TTC549 (cell line): ENCODE measurements around the gene CD48.

Source experiments
- FAIRE-seq: peaks from 2 replicates; lab custom pipeline; 2012; peaks lifted over from hg19 to GRCh38; lab: Jason Lieb, UNC

CD48 gene

DNA sequence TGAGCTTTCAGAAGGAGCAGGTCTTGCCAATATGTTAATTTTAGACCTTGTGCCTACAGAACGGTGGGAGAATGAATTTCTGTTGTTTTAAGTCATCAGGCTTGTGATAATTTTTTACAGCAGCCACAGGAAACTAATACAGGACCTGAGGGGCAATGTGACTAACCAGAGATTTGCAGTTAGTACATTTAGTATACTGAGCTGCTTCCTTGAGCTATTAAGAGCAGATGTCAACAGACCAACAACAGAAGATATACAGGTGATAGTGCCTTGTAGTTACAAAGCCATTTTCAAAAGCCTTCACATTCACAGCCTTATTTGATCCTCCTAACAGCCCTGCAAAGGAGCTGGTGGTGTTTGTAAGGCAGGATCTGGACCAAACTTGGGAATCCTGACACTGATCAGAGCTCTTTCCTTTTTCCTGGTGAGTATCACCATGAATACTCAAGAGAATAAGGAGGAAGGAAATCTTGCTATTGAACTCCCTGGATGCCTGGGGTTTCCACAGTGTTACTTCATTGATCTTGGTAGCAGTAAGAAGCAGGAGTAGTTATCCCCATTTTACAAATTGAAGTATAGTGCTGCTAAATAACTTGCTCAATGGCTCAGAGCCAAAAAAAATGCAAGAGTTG, 60.1 kb downstream of the CD48 start:
- FAIRE-seq = no peak

DNA sequence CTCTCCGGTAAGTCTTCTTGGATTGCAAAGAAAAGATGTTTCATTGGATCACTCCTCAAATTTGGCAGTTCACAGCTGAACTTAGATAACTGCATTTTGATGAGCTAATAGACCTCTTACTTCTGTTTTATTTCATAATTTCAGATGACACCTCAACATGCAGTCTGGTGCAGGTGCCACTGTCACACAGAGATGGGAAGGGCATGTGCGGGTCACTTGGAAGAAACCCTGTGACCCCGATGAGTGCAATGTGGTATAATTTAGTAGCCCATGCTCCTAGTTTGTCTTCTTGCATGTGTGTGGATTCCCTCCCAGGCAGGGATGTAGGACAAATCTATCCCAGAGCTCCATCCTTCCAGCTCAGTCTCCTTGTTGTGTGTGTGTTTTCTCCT, 64.3 kb downstream of the CD48 start:
- FAIRE-seq = no peak

DNA sequence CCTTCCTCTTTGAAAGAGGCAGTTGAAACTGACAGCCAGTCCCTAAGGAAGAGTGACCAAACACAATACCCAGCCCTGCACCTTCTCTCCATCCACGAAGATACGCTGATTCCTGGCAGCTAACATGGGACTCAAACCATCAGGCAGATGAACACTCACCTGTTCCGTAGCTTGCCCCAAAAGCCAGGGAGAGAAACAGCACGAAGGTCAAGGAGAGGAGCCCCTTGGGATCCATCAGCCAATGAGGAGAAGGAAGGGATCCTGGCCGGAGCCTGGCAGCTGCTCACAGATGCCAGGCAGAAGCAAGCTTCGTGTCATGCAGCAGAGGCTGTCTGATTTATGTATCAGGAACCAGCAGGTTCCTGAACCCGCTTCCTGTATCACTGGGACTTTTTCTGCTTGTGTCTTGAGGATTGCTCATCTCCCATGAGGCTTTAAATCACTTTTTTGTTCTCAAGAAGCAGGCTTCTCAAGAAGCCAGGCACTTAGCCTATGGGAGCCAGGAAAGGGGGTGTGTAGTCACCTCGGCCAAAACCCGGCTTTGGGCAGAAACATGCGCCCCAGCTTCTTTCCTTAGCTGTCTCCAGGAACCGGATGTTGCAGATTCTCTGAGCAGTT, 64.8 kb downstream of the CD48 start, which contains the start of gene SLAMF1:
Gene SLAMF1, minus strand, starts transcription at position 334 of the 618 bp plus-strand sequence. Its CDS starts 99 bp downstream, at position 235.
- no peak for FAIRE-seq

DNA sequence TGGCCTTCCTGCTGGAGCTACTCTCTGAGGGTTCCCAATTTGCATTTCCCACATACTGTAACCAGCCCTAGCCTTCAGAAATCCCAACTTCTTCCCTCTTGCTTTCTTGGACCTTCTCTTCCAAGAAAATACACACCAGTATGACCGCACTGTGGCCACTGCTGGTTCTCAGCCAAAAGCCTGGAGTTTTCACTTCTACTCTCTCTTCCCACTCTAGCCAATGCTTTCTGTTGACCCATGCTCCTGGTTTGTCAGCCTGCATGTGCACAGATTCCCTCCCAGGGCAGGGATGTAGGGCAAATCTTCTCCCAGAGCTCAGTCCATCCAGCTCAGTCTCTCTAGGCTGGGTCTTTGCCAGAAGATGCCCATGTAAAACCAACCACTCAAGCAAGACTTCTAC, 65.4 kb downstream of the CD48 start:
- no peak for FAIRE-seq

DNA sequence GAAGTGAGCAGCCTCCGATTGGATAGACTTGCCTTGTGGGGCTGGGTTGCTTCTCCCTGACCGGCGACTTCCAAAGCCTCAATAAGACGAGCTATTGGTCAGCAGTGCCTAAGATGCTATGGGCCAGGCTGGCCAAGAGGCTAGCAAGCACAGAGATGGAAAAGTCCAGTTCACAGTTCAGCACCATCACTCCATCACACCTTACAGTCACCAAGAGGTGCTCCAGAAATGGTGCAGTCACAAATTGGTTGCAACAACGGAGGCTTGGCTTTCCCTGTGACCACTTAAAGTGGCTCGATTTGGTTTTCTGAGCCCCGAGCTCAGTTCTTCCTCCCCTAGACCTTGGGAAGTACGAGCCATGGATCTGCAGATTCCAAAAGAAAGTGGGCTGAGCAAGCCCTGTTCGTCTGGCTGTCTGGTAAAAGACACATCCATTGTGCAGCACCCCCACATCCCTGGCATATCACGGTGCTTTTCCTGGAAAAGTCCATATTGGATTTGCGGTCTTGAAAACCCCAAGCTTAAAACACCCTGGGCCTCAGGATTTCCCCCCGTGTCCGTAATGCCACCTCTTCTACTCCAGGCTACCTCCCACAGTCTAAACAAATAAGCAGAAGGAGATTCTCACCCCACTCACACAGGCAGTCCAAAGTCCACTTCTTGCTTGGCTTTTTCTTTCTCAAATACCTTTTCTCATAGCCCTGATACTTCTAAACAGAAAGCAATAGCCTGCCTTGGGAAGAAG, 66.1 kb downstream of the CD48 start:
- no peak for FAIRE-seq

DNA sequence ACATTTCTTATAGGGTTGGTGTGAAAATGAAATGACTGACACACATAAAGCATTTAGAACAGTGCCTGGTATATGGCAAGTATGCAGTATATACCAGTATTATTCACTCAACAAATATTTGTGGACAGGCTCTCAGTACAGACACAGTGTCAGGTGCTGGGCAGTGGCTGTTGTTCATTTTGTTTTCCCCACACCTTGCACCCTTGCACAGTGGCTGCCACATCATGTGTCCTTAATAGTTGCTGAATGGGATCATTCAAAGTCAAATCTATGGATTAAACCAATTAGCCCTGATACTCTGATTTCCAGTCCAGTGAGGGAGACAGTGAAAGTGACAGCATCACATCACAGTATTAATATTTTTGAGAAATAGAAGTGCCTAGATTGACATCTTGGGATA, 67.2 kb downstream of the CD48 start:
- FAIRE-seq = no peak

DNA sequence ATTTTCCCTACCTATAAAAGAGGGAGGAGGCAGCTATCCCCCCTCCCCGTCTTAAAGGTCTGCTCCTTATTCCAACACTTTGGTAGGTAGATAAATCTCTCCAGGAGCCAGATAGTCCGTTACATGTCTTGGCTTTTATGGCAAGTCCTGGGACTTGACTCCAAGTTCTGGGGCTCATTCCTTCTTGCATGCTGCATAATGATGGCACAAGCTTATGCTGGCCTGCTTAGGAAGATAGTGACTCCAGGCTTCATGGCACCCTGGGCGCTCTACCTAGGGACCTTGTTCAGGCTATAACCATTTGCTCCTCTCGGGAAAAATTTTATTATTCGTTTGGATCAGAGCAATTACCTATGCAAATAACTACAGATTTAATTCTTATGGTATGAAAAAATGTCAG, 68.5 kb downstream of the CD48 start:
- FAIRE-seq = no peak

DNA sequence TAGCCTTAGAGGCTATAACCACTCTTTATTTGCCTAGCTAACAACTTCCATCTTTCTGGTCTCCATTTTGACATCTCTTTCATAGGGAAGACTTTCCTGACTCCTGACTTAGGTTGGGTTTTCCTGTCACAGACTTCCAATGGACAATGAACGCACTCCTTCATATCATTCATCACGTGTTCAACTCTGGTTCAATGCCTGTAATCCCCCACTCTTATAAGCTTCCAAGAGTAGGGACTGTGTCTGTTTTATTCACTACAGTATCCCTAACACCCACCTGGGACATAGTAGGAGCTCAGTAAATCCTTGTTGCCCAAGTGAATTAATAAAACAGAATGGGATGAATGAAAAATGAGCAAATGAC, 69.4 kb downstream of the CD48 start:
- no peak for FAIRE-seq

DNA sequence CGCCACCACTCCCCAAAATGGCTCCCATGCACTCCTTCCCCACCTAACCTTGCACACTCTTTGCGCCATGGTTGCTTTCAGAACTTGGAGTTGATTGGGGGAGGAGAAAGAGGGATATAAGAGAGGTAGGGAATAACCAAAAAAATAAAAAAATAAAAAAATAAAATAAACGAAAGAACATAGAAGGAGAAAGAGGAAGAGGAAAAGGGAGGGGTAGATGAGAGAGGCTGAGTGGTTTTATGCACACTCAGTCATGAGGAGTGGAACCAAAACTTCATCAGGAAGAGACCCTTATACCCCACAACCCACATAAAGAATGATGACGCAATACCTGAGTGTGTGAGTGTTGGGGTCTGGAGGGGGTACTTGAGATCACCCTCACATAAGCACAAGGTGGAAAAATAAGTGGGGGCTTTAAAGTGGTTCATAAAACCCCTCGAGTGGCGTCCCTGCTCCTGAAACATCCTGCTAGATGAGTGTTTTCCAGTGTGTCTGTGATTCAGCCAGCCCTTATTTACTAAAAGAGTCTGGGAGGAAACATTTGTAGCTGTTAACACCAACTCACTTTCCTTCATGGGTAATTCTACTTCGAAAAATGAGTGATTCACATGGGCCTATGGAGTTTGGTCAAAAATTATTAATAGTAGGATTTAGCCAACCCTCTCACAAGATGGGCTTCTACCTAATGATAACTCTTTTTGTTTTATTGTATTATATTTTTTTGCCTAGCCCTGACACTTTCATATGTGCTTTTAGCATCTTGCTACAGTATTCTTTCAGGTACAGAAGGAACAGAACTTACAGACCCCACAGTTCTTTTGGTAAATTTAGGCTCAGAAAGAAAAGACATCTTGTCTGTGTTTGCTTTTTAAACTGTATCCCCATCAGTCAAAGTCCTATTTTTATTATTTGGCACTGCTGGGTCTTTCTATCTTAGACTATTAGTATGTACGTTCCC, 70.0 kb downstream of the CD48 start:
- no peak for FAIRE-seq

DNA sequence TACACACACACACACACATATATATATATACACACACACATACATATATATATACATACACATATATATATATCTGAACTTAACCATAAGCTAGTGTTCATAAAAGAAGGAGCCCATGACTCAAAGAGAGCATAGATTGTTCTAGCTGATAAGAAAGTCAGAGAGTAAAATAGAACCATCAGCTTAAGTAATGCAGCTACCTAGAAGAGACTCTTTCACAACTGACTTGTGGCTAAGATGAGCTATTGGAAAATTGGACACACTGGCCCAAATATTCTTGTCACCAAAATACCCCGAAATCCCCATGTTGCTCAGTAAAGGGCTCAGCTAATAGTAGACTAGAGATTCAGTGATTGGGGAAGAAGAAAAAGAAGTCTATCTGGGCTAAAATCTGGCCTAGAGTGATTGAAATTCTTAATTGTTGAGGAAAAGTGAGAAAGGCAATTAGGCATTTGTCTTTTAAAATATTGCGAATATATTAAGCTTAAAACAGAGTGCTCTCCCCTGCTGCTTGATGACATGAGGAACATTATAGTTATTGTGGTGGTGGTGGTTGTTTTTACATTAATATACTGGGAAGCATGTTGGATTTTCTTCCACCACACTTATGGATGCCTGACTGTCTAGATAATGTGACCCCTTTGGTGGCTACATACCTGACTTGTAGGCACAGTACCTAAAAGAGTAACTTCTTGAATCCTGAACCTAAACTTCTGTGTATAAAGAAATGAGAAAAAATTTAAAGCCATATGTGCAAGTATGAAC, 71.1 kb downstream of the CD48 start:
- no peak for FAIRE-seq

DNA sequence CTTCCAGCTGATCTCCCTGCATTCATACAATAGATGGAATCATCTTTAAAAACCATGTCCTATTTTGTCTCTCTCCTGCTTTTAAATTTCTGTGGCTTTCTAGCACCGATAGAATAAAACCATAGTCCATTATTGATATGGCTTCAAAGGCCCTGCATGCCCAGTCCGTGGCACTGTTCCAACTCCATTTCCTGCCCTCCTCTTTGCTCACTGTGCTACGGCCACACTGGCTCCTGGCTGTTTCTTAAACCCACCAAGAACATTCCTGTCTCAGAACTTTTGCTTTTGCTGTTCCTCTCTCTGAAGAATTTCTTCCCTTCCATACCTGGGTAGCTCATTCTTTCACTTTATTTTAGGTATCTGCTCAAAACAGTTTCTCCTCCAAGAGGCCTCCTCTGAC, 72.0 kb downstream of the CD48 start:
- FAIRE-seq = no peak

DNA sequence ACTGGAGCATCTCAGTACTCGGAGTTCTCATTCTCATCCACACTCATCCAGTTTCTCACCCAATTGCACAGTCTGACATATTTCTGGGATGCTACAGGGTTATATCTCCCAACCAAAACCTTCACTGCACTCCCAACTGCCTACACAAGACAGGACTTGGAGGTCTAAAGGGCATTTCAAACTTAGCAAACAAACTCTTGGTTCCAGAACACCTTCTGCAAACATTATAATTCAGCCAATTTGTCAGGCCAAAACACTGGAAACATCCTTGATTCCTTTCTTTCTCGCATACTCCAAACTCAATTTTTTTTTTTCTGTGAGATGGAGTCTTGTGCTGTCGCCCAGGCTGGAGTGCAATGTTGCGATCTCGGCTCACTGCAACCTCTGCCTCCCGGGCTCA, 72.7 kb downstream of the CD48 start:
- FAIRE-seq = no peak

DNA sequence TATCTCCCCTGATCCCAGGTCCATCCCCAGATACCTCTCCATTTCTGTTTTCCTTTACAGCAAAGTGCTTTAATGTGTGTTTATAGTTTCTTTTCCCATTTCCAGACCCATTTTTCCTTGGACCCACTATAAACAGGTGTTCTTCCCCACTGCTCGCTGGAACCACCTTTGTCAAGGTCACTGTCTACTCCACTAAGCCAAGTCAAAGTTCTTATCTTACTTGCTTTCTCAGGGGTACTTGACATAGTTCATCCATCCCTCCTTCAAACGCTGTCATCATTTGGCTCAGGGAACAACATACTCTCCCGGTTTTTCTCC, 73.1 kb downstream of the CD48 start:
- FAIRE-seq = no peak

DNA sequence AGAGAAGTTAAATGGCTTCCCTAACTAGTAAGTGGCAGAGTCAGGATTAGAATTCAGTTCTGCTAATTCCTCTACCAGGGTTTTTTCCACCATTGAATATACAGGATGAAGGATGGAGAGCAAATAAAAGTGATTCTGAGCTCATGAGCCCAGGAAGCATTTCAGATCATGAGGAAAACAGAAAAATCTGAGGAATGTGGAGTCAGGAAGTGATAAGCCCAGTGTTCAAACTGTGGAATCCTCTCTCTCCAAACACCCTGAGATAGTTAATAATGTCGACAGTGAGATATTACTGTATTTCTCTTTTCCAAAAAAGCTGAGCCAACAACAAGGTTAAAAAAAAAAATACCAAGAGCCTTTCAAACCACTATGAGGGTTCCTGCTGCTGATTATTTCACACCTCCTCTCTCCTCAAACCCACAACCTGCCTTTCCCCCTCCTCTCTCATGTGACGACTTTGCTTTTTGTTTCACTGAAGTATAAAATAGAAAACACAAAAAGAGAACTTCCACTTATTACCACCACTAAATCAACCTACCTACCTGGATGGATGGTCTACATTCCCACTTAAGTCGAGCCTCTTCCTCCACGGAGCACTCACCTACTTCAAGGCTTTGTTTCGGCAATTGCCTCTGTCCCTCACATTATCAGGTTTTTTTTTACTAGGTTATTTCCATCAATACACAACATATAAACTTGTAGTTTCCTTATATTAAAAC, 73.6 kb downstream of the CD48 start:
- FAIRE-seq = no peak

DNA sequence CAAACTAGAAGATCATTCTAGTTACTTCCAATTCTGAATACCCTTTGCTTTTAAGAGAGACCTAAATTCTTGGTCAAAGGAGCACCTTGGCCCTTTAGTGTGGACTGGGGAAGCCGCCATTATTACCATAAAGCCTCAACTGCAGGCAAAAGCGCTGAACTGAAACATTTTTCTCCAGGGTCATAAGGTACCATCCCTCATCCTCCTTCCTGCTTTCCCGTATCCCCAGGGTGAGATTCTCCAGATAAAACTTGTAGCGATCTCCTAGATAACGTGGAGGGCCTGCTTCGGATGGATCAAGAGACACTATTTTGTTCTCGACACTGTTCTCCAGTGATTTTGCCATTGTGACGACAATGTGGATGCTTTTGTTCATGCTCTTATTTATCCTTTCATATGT, 74.6 kb downstream of the CD48 start:
- no peak for FAIRE-seq

DNA sequence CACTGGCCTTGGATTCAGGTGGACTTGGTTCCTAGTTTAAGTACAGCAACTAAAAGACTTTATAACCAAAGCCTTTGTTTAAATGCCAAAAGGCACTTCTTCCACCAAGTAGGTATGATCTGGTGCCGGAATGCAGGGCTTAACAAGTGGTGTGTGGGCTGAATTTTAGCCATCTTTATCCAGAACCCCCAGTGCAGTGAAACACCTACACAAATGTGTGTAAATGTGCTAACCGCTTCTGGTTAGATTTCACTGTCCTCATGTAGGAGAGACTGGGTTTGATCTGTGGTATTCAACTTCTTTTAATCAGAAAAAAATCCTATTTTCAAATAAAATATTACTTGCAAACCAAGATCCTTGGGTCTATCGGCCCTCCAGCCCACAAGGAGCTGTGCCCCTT, 75.1 kb downstream of the CD48 start:
- FAIRE-seq = no peak

DNA sequence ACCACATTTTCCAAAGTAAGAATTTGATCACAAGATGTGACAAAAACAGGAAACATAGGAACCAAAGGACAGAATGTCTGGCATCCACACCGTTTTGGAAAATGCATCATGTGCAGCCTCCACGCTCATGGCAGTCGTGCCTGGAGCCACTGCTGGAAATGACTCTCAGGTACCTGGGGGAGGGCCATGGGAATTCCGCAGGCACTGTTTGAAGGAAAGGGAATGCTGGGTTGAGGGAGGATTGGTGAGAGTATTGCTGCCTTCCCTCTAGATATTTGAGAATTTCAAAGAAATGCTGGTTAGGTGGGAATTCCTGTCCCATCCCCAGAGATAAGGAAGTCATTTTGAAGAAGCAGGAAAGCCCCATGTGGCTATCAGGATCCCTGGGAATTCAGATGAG, 75.5 kb downstream of the CD48 start:
- FAIRE-seq = no peak

DNA sequence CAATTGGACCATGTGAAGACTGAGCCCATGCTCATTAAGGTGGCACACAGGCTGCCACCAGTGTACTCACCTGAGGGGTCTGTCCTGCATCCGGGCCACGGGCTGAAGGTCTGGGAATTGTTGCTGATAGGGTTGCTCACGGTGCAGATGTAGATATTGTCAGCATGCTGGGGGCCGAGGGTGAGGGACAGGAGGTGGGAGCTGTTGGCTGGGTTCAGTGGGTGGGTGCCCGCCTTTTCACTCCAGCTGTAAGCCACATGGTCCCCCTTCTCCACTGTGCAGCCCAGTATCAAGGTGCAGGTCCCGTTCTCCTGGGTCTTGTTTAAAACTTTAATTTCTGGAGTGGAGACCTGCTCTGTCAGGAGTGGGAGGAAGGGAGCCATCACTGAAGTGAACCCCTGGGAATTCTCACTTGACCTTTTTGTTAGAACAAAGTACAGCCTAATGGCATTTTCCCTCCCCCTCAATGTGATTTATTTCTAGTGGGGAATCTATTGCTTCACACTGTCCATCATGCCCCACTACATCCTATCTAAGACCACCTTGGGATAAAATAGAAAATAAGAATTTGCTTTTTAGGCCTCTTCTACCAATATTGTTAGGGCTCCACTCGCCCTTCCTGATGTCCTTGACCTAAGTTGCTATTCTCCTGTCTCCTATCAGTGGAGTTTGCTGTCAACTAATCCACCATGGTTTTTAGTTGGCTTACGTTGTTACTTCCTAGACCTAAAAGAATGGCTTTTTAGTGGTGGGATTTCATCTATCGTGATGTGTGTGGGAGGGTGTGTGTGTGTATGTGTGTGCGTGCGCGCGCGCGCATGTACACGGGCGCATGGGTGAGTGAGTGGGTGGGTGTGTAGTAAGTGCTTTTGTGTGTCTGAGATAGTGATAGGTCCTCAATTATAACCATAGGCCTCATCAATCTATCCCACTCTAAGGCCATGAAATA, 76.8 kb downstream of the CD48 start:
- FAIRE-seq = no peak

DNA sequence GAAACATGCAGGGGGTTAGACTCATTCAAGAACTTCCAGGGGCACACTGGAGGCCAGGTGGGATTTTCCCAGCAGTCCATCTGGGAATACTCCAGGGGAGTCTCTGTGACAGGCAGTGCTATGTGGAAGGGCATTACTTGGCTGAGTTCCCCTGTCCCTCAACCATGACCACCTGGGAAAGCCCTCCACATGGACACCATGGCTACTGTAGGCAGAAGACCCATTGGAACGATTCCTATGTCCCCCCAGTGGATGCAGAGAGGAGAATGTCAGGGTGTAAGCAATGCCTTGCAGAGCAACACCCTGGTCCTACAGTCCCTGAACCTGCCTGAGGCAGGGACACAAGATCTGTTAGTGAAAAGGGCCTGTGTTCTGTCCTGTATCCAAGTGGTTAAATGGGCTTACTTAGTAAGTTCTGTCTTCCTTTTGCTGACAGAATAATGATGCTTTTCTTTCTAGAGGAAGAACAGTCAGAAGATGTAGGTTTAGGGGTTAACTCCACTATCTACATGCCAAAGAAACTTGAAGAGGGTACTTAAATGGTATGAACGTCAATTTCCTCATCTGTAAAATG, 78.2 kb downstream of the CD48 start:
- no peak for FAIRE-seq
